ENCODE data around the gene SYPL1.

The SYPL1 gene

DNA sequence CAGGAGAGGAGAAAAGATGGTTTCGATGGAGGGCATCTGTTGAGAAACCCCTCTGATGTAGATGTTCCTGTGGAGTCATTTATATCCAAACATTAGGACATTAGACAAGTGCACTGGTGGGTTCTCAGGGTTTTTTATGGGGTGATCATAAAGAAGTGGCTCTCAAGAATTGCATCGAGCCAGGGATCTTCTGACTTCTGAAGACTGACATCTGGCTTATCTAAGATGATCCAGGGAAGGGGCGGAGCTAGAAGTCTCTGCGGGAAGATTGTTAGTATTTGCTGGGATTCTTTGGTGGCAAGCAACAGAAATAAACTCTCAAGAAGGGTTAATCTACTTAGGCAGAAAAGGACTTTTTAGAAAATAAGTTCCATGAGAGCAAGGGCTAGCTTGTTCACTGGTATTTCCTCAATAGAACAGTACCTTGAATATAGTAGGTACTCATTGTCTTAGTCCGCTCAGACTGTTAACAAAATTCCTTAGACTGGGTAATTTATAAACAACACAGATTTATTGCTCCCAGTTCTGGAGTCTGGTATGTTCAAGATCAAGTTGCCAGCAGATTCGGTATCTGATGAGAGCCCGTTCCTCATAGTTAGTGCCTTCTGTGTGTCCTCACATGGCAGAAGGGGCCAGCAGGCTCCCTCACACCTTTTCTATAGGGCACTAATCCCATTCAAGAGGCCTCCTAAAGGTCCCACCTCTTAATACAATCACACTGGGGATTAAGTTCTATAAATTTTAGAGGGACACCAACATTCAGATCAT, 28.5 kb upstream of the SYPL1 start:
- TF ChIP-seq NFIC (IDR thresholded peaks at IDR 0.05) (no peak), CREB1 (IDR thresholded peaks at IDR 0.05; ENCODE audit: low read depth) (no peak), EGR1 (IDR thresholded peaks at IDR 0.05) (no peak), TEAD4 (IDR thresholded peaks at IDR 0.05) (no peak), CEBPB (IDR thresholded peaks at IDR 0.05) (no peak), YY1 (IDR thresholded peaks at IDR 0.05; ENCODE audit: low read depth) (no peak), FOXM1 (IDR thresholded peaks at IDR 0.05; ENCODE audit: borderline replicate concordance, low read depth) (no peak), EP300 (IDR thresholded peaks at IDR 0.05; ENCODE audit: borderline replicate concordance) (no peak), TAF1 (IDR thresholded peaks at IDR 0.05; ENCODE audit: low read depth) (no peak), RAD21 (IDR thresholded peaks at IDR 0.05; ENCODE audit: low read depth) (no peak), ZBTB7A (IDR thresholded peaks at IDR 0.05; ENCODE audit: low read depth) (no peak), TCF12 (IDR thresholded peaks at IDR 0.05; ENCODE audit: low read depth) (no peak)
- TF ChIP-seq, protein P1, sequence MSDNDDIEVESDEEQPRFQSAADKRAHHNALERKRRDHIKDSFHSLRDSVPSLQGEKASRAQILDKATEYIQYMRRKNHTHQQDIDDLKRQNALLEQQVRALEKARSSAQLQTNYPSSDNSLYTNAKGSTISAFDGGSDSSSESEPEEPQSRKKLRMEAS (IDR thresholded peaks at IDR 0.05) = no peak
- TF ChIP-seq, protein P2, sequence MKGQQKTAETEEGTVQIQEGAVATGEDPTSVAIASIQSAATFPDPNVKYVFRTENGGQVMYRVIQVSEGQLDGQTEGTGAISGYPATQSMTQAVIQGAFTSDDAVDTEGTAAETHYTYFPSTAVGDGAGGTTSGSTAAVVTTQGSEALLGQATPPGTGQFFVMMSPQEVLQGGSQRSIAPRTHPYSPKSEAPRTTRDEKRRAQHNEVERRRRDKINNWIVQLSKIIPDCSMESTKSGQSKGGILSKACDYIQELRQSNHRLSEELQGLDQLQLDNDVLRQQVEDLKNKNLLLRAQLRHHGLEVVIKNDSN (IDR thresholded peaks at IDR 0.05) = no peak
- TF ChIP-seq, protein P3, sequence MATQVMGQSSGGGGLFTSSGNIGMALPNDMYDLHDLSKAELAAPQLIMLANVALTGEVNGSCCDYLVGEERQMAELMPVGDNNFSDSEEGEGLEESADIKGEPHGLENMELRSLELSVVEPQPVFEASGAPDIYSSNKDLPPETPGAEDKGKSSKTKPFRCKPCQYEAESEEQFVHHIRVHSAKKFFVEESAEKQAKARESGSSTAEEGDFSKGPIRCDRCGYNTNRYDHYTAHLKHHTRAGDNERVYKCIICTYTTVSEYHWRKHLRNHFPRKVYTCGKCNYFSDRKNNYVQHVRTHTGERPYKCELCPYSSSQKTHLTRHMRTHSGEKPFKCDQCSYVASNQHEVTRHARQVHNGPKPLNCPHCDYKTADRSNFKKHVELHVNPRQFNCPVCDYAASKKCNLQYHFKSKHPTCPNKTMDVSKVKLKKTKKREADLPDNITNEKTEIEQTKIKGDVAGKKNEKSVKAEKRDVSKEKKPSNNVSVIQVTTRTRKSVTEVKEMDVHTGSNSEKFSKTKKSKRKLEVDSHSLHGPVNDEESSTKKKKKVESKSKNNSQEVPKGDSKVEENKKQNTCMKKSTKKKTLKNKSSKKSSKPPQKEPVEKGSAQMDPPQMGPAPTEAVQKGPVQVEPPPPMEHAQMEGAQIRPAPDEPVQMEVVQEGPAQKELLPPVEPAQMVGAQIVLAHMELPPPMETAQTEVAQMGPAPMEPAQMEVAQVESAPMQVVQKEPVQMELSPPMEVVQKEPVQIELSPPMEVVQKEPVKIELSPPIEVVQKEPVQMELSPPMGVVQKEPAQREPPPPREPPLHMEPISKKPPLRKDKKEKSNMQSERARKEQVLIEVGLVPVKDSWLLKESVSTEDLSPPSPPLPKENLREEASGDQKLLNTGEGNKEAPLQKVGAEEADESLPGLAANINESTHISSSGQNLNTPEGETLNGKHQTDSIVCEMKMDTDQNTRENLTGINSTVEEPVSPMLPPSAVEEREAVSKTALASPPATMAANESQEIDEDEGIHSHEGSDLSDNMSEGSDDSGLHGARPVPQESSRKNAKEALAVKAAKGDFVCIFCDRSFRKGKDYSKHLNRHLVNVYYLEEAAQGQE (IDR thresholded peaks at IDR 0.05; ENCODE audit: low read depth) = no peak

DNA sequence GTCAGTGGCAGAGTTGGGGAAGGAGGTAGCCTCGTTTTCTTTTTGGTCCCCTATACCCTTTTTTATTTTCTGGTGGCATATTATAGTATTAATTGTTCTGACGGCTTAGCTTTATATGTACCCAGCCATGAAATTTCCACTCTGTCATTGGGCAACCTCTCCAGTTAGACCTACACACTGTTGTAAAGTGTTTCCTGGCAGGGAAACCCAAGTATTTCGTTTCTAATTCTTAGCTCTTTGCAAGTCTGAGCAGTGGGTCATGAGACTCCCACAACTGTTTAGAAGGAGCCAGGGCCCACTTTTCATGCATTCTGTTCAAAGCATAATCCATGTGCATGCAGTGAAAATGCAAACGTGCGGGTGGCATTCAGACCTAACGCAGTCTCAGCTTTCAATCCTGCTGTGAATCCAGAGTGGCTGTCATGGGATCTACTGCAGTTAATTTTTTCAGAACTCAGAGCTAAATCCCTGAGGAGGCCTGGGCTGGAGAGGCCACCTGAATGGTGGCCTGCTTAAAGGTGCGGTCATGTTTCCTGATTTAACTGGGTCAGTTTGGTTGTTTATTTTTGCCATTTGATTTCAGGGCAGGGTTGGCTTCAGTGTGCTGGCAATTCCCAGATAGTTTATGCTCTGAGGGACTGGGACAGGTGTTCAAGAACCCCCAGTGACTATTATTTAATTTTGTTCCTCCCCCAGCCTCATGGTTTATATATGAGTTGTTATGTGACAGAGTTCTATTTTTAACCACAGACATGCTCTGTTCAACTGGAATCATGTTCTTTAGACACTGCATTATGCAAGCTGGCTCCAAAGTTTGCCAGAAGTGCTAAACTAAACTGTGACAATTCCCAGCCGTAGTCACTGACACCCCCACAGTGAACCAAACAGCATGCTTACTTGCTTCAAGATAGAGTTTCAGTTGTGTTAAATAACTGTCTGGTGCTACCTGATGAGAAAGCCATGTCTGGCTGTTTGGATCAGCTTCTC, 27.4 kb upstream of the SYPL1 start:
- TF ChIP-seq CEBPB (IDR thresholded peaks at IDR 0.05) (no peak), FOXM1 (IDR thresholded peaks at IDR 0.05; ENCODE audit: borderline replicate concordance, low read depth) (no peak), TAF1 (IDR thresholded peaks at IDR 0.05; ENCODE audit: low read depth) (no peak), TCF12 (IDR thresholded peaks at IDR 0.05; ENCODE audit: low read depth) (no peak), NFIC (IDR thresholded peaks at IDR 0.05) (no peak), ZBTB7A (IDR thresholded peaks at IDR 0.05; ENCODE audit: low read depth) (no peak), YY1 (IDR thresholded peaks at IDR 0.05; ENCODE audit: low read depth) (no peak), EGR1 (IDR thresholded peaks at IDR 0.05) (no peak), TEAD4 (IDR thresholded peaks at IDR 0.05) (no peak), EP300 (IDR thresholded peaks at IDR 0.05; ENCODE audit: borderline replicate concordance) (no peak), CREB1 (IDR thresholded peaks at IDR 0.05; ENCODE audit: low read depth) (no peak), RAD21 (IDR thresholded peaks at IDR 0.05; ENCODE audit: low read depth) (no peak)
- TF ChIP-seq, protein P1 (IDR thresholded peaks at IDR 0.05) = no peak
- TF ChIP-seq, protein P3 (IDR thresholded peaks at IDR 0.05; ENCODE audit: low read depth) = no peak
- TF ChIP-seq, protein P2 (IDR thresholded peaks at IDR 0.05) = no peak

DNA sequence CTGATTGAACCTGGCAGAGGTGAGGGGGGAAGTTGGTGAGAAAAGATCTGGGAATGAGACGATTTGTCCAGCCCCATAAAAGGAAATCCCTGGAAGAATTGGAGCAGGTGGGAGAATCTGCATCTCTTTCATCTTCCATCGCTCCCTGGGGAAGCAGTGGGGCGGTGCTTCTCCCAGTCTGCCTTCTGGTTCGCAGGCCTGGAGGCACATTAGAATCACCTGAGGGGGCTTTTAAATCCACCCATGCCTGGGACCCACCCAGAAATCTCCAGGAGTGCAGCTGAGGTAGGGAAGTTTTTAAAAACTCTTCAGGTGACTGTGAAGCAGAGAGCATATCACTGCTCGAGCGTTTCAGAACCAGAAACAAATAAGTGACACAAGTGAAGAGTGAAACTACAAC, 26.7 kb upstream of the SYPL1 start:
- TF ChIP-seq TEAD4 (IDR thresholded peaks at IDR 0.05) (no peak), EP300 (IDR thresholded peaks at IDR 0.05; ENCODE audit: borderline replicate concordance) (no peak), FOXM1 (IDR thresholded peaks at IDR 0.05; ENCODE audit: borderline replicate concordance, low read depth) (no peak), NFIC (IDR thresholded peaks at IDR 0.05) (no peak), CREB1 (IDR thresholded peaks at IDR 0.05; ENCODE audit: low read depth) (no peak), EGR1 (IDR thresholded peaks at IDR 0.05) (no peak), RAD21 (IDR thresholded peaks at IDR 0.05; ENCODE audit: low read depth) (no peak), TAF1 (IDR thresholded peaks at IDR 0.05; ENCODE audit: low read depth) (no peak), ZBTB7A (IDR thresholded peaks at IDR 0.05; ENCODE audit: low read depth) (no peak), CEBPB (IDR thresholded peaks at IDR 0.05) (no peak), TCF12 (IDR thresholded peaks at IDR 0.05; ENCODE audit: low read depth) (no peak)
- TF ChIP-seq, protein P2 (IDR thresholded peaks at IDR 0.05) = no peak
- TF ChIP-seq, protein P3 (IDR thresholded peaks at IDR 0.05; ENCODE audit: low read depth) = no peak
- TF ChIP-seq, protein P1 (IDR thresholded peaks at IDR 0.05) = no peak

All from Ishikawa (cell line).